HT-29 (cell line): ENCODE data around the gene GRIN1. TPM values are rescaled to one million over a fixed set of nuclear protein-coding genes. Genes with fewer than 3 reads are reported as not detected.
A peak's percentile ranks its signal among the peaks of the same experiment; 100 is the strongest.

ENCODE experiments used
- DNase-seq: peaks from one replicate; pipeline ENCODE4 v3.0.0-alpha.2; 2015; ENCODE audit warnings: low spot score
- total RNA-seq: library from RNA; depleted of rRNA; stranded (reverse); fragments of >200 nt; shearing (Covaris generic); gene quantifications from 2 replicates; pipeline ENCODE4 v1.2.3, GENCODE V29; 2014

GRIN1 gene
- total RNA-seq, 1 experiment from 2014 or later: 3.0 TPM

GRCh38 chr9:137147793-137148160 lies 8.8 kb downstream of the GRIN1 start:
- DNase-seq: no peak

- DNase-seq: no peak
These were observed 9.3 kb downstream of the GRIN1 start for GRCh38 chr9:137148242-137148641.

- DNase-seq: no peak
These were observed 9.7 kb downstream of the GRIN1 start for GRCh38 chr9:137148661-137149060.

GRCh38 chr9:137149363-137149762 lies 10.4 kb downstream of the GRIN1 start:
- no peak for DNase-seq

GRCh38 chr9:137149942-137150616 lies 11.1 kb downstream of the GRIN1 start:
- peak; percentile 43 for DNase-seq

GRCh38 chr9:137150617-137151457 lies 11.9 kb downstream of the GRIN1 start:
- peak; percentile 68 for DNase-seq

GRCh38 chr9:137152844-137153405 lies 14.0 kb downstream of the GRIN1 start:
- DNase-seq: no peak

GRCh38 chr9:137156567-137157375 lies 17.8 kb downstream of the GRIN1 start:
- no peak for DNase-seq

GRCh38 chr9:137157618-137158415 lies 18.9 kb downstream of the GRIN1 start:
- DNase-seq: no peak

GRCh38 chr9:137158625-137159024 lies 19.7 kb downstream of the GRIN1 start:
- no peak for DNase-seq

- DNase-seq: no peak
These were observed 20.4 kb downstream of the GRIN1 start for GRCh38 chr9:137159105-137160053.

- DNase-seq: no peak
These were observed 21.1 kb downstream of the GRIN1 start for GRCh38 chr9:137160054-137160425.

GRCh38 chr9:137160716-137161557 lies 22.0 kb downstream of the GRIN1 start:
- no peak for DNase-seq

- DNase-seq: no peak
These were observed 22.9 kb downstream of the GRIN1 start for GRCh38 chr9:137161558-137162486.

GRCh38 chr9:137162505-137163364 lies 23.8 kb downstream of the GRIN1 start:
- DNase-seq: peak; percentile 65

GRCh38 chr9:137163365-137163715 lies 24.4 kb downstream of the GRIN1 start:
- no peak for DNase-seq

- DNase-seq: no peak
These were observed 24.9 kb downstream of the GRIN1 start for GRCh38 chr9:137163805-137164204.
